WTC11 (cell line): ENCODE measurements around the gene KIR2DL3. TPM values are rescaled to one million over a fixed set of nuclear protein-coding genes. Genes with fewer than 3 reads are reported as not detected.

Experiments used
- ATAC-seq: fragments of 200-7000 bp; cut with Tn5 transposase; 2 replicates; pipeline ENCODE4 v1.10.0; 2021; ENCODE audit warnings: mild to moderate bottlenecking, moderate library complexity
- CTCF ChIA-PET: fragments of 300-600 bp; sonication (Branson Sonifier 250); formaldehyde crosslinking; loops from one replicate; lab custom pipeline; 2021; ENCODE audit warnings: antibody characterized with exemption; lab: Charles Lee
- POLR2A ChIA-PET: fragments of 350-600 bp; sonication (Branson Sonifier 250); formaldehyde crosslinking; loops from one replicate; lab custom pipeline; 2021; ENCODE audit warnings: antibody characterized with exemption; lab: Charles Lee
- DNase-seq: peaks from one replicate; pipeline ENCODE4 v3.0.0; 2021; ENCODE audit warnings: low spot score
- H3K27ac Mint-ChIP-seq: 2 replicates; pipeline ENCODE4 v1.8.0; 2021; ENCODE audit warnings: mixed read lengths
- H3K27me3 Mint-ChIP-seq: 2 replicates; pipeline ENCODE4 v1.8.0; 2021; ENCODE audit warnings: low read depth, mild to moderate bottlenecking, moderate library complexity, mixed read lengths
- H3K36me3 Mint-ChIP-seq: 2 replicates; pipeline ENCODE4 v1.8.0; 2021; ENCODE audit warnings: mixed read lengths
- H3K4me1 Mint-ChIP-seq: 2 replicates; pipeline ENCODE4 v1.8.0; 2022; ENCODE audit warnings: mixed read lengths
- H3K4me3 Mint-ChIP-seq: 2 replicates; pipeline ENCODE4 v1.8.0; 2021; ENCODE audit warnings: mild to moderate bottlenecking, moderate library complexity, mixed read lengths
- H3K9me3 Mint-ChIP-seq: 2 replicates; pipeline ENCODE4 v1.8.0; 2021; ENCODE audit warnings: mixed read lengths
- CBFB ChIP-seq: sonication (generic); formaldehyde crosslinking; IDR thresholded peaks from 2 replicates; pipeline ENCODE4 v1.8.1; 2022; ENCODE audit warnings: mild to moderate bottlenecking, low read depth, missing genetic modification reagents
- IRF2 ChIP-seq: sonication (generic); formaldehyde crosslinking; IDR thresholded peaks from 2 replicates; pipeline ENCODE4 v1.8.0; 2022; ENCODE audit warnings: low read depth, missing genetic modification reagents, borderline replicate concordance
- NR1H2 ChIP-seq: sonication (generic); formaldehyde crosslinking; IDR thresholded peaks from 2 replicates; pipeline ENCODE4 v1.9.0; 2021; ENCODE audit warnings: mild to moderate bottlenecking, moderate library complexity, missing genetic modification reagents
- NR2C2 ChIP-seq: sonication (generic); formaldehyde crosslinking; IDR thresholded peaks from 2 replicates; pipeline ENCODE4 v1.8.0; 2022; ENCODE audit warnings: mild to moderate bottlenecking, missing genetic modification reagents
- OVOL2 ChIP-seq: fragments of 250-450 bp; sonication (Bioruptor Pico); IDR thresholded peaks from 2 replicates; pipeline ENCODE4 v1.9.0; 2021; ENCODE audit warnings: mild to moderate bottlenecking, borderline replicate concordance
- SOX15 ChIP-seq: fragments of 250-450 bp; sonication (Bioruptor Pico); IDR thresholded peaks from 2 replicates; pipeline ENCODE4 v1.9.0; 2021; ENCODE audit warnings: mild to moderate bottlenecking
- TEAD1 ChIP-seq: sonication (generic); formaldehyde crosslinking; IDR thresholded peaks from 2 replicates; pipeline ENCODE4 v1.8.0; 2022; ENCODE audit warnings: mild to moderate bottlenecking, missing genetic modification reagents
- ZBTB21 ChIP-seq: sonication (generic); formaldehyde crosslinking; IDR thresholded peaks from 2 replicates; pipeline ENCODE4 v1.8.1; 2023; ENCODE audit warnings: mild to moderate bottlenecking, missing genetic modification reagents, borderline replicate concordance
- ZNF138 ChIP-seq: sonication (generic); formaldehyde crosslinking; conservative IDR thresholded peaks from 2 replicates; pipeline ENCODE4 v1.8.1; 2022; ENCODE audit warnings: mild to moderate bottlenecking, moderate library complexity, missing genetic modification reagents
- ZNF317 ChIP-seq: sonication (generic); formaldehyde crosslinking; IDR thresholded peaks from 2 replicates; pipeline ENCODE4 v1.8.1; 2023; ENCODE audit warnings: low read depth, mild to moderate bottlenecking, moderate library complexity, missing genetic modification reagents, borderline replicate concordance
- ZNF416 ChIP-seq: fragments of 250-450 bp; sonication (Bioruptor Pico); IDR thresholded peaks from 2 replicates; pipeline ENCODE4 v1.9.0; 2021; ENCODE audit warnings: mild to moderate bottlenecking, inconsistent platforms
- total RNA-seq: library from RNA; stranded (reverse); gene quantifications from 3 replicates; pipeline ENCODE4 v1.2.3, GENCODE V29; 2021
- TF ChIP-seq, protein P1 (sequence below): fragments of 200-600 bp; IDR thresholded peaks from 2 replicates; pipeline ENCODE4 v1.8.0; 2022; ENCODE audit warnings: antibody characterized with exemption
- TF ChIP-seq, protein P2 (sequence below): fragments of 250-450 bp; sonication (Bioruptor Pico); conservative IDR thresholded peaks from 2 replicates; pipeline ENCODE4 v1.9.0; 2021; ENCODE audit warnings: mild to moderate bottlenecking
- TF ChIP-seq, protein P3 (sequence below): fragments of 250-450 bp; sonication (Bioruptor Pico); IDR thresholded peaks from 2 replicates; pipeline ENCODE4 v1.9.0; 2021; ENCODE audit warnings: mild to moderate bottlenecking, borderline replicate concordance
- TF ChIP-seq, protein P4 (sequence below): sonication (generic); formaldehyde crosslinking; IDR thresholded peaks from 2 replicates; pipeline ENCODE4 v1.8.0; 2022; ENCODE audit warnings: mild to moderate bottlenecking, missing genetic modification reagents

Gene KIR2DL3
- total RNA-seq, 1 experiment from 2014 or later, result not detected

DNA sequence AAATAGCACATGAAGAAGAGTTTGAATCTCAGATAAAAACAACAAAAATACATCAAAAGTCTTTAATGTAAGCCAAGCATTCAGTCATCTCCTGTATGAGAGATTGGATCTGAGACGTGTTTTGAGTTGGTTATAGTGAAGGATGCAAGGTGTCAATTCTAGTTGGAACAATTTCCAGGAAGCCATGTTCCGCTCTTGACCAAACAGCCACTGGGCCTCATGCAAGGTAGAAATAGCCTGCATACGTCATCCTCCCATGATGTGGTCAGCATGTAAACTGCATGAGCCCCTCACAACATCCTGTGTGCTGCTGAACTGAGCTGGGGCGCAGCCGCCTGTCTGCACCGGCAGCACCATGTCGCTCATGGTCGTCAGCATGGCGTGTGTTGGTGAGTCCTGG lies 14.2 kb upstream of the KIR2DL3 start, which contains the start of gene KIR3DL3:
Gene KIR3DL3 (plus strand): TSS at position 301 of the 400 bp plus-strand sequence. CDS start 55 bp downstream, at position 356.
- TF ChIP-seq NR2C2 (CRISPR knock-in tag) (no peak), NR1H2 (CRISPR knock-in tag) (no peak), CBFB (CRISPR knock-in tag) (no peak), SOX15 (CRISPR knock-in tag) (no peak), IRF2 (CRISPR knock-in tag) (no peak), ZNF317 (CRISPR knock-in tag) (no peak), TEAD1 (CRISPR knock-in tag) (no peak)
- TF ChIP-seq, protein P1, sequence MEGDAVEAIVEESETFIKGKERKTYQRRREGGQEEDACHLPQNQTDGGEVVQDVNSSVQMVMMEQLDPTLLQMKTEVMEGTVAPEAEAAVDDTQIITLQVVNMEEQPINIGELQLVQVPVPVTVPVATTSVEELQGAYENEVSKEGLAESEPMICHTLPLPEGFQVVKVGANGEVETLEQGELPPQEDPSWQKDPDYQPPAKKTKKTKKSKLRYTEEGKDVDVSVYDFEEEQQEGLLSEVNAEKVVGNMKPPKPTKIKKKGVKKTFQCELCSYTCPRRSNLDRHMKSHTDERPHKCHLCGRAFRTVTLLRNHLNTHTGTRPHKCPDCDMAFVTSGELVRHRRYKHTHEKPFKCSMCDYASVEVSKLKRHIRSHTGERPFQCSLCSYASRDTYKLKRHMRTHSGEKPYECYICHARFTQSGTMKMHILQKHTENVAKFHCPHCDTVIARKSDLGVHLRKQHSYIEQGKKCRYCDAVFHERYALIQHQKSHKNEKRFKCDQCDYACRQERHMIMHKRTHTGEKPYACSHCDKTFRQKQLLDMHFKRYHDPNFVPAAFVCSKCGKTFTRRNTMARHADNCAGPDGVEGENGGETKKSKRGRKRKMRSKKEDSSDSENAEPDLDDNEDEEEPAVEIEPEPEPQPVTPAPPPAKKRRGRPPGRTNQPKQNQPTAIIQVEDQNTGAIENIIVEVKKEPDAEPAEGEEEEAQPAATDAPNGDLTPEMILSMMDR, result no peak
- TF ChIP-seq, protein P2, sequence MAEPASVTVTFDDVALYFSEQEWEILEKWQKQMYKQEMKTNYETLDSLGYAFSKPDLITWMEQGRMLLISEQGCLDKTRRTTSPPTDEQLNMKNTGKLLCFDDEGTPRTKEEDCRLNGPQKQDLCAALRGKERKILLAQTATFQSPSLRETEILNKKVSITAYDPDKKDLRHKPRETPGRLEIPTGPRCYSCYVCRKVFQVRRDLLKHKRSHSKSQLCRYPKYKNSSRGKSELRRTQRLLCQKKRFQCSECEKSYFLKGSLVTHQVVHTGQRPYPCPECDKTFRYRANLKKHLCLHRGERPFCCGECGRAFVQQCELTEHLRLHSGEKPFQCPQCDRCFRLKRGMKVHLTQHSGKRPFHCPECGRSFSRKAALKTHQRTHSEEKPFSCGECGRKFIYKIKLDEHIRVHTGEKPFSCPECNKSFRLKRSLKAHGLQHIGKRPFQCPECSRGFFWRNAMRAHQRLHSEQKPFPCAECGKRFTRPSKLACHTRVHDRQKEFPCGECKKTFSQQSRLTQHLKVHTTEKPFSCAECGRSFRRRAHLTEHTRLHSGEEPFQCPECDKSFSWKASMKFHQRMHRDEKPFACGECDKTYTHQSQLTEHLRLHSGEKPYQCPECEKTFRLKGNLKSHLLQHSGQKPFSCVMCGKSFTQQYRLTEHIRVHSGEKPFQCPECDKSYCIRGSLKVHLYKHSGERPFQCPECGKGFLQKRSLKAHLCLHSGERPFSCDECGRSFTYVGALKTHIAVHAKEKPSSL (CRISPR knock-in tag), result no peak
- Mint-ChIP-seq H3K4me3 (no peak within 1 kb of the TSS), H3K9me3 (peaks cover 96% of the 10 kb centered on the region), H3K27ac (no peak within 1 kb of the TSS), H3K27me3 (peaks cover 8% of the 10 kb centered on the region), H3K36me3 (peaks cover 79% of the 10 kb centered on the region), H3K4me1 (no peaks in the 10 kb centered on the region)
- ChIA-PET CTCF (no interaction called here), POLR2A (no interaction called here)
- DNase-seq (no peak), ATAC-seq (no peak)

DNA sequence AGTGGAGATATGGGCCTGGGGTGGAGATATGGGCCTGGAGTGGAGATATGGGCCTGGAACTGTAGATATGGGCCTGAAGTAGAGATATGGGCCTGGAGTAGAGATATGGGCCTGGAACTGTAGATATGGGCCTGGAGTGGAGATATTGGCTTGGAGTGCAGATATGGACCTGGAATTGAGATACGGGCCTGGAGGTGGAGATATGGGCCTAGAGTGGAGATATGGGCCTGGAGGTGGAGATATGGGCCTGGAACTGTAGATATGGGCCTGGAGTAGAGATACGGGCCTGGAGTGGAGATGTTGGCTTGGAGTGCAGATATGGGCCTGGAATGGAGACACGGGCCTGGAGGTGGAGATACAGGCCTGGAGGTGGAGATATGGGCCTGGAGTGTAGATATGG lies 13.7 kb upstream of the KIR2DL3 start:
- Mint-ChIP-seq H3K27me3 (peaks cover 8% of the 10 kb centered on the region), H3K27ac (no peak overlapping the region), H3K36me3 (peaks cover 74% of the 10 kb centered on the region), H3K9me3 (peaks cover 96% of the 10 kb centered on the region), H3K4me1 (no peaks in the 10 kb centered on the region), H3K4me3 (no peak overlapping the region)
- TF ChIP-seq NR1H2 (CRISPR knock-in tag) (no peak), ZBTB21 (CRISPR knock-in tag) (no peak), IRF2 (CRISPR knock-in tag) (no peak)
- TF ChIP-seq, protein P3, sequence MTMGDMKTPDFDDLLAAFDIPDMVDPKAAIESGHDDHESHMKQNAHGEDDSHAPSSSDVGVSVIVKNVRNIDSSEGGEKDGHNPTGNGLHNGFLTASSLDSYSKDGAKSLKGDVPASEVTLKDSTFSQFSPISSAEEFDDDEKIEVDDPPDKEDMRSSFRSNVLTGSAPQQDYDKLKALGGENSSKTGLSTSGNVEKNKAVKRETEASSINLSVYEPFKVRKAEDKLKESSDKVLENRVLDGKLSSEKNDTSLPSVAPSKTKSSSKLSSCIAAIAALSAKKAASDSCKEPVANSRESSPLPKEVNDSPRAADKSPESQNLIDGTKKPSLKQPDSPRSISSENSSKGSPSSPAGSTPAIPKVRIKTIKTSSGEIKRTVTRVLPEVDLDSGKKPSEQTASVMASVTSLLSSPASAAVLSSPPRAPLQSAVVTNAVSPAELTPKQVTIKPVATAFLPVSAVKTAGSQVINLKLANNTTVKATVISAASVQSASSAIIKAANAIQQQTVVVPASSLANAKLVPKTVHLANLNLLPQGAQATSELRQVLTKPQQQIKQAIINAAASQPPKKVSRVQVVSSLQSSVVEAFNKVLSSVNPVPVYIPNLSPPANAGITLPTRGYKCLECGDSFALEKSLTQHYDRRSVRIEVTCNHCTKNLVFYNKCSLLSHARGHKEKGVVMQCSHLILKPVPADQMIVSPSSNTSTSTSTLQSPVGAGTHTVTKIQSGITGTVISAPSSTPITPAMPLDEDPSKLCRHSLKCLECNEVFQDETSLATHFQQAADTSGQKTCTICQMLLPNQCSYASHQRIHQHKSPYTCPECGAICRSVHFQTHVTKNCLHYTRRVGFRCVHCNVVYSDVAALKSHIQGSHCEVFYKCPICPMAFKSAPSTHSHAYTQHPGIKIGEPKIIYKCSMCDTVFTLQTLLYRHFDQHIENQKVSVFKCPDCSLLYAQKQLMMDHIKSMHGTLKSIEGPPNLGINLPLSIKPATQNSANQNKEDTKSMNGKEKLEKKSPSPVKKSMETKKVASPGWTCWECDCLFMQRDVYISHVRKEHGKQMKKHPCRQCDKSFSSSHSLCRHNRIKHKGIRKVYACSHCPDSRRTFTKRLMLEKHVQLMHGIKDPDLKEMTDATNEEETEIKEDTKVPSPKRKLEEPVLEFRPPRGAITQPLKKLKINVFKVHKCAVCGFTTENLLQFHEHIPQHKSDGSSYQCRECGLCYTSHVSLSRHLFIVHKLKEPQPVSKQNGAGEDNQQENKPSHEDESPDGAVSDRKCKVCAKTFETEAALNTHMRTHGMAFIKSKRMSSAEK (CRISPR knock-in tag), result no peak
- ChIA-PET CTCF (no interaction called here), POLR2A (no interaction called here)
- ATAC-seq (no peak), DNase-seq (no peak)

DNA sequence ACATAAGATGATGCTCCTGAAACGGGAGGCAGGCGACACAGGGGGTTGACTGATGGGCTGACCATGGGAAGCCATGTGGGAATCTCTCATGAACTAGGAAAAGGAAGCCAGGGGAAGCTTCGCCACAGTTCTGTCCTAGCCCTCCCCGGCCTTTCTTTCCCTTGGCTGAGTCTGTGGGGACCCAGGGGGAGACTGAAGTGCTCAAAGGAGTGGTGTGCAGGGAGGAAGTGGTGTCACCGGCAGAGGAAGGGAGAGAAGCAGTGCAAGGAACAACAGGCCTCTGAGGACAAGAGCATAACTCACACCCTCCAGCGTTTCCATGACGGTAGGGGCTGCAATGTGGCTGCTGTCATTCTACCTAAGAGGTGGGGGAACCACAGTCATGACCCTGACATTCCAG lies 13.0 kb upstream of the KIR2DL3 start:
- ATAC-seq, result no peak
- TF ChIP-seq ZNF317 (CRISPR knock-in tag) (no peak), ZNF416 (no peak), SOX15 (CRISPR knock-in tag) (no peak), OVOL2 (no peak), ZNF138 (CRISPR knock-in tag) (no peak)
- TF ChIP-seq, protein P4, sequence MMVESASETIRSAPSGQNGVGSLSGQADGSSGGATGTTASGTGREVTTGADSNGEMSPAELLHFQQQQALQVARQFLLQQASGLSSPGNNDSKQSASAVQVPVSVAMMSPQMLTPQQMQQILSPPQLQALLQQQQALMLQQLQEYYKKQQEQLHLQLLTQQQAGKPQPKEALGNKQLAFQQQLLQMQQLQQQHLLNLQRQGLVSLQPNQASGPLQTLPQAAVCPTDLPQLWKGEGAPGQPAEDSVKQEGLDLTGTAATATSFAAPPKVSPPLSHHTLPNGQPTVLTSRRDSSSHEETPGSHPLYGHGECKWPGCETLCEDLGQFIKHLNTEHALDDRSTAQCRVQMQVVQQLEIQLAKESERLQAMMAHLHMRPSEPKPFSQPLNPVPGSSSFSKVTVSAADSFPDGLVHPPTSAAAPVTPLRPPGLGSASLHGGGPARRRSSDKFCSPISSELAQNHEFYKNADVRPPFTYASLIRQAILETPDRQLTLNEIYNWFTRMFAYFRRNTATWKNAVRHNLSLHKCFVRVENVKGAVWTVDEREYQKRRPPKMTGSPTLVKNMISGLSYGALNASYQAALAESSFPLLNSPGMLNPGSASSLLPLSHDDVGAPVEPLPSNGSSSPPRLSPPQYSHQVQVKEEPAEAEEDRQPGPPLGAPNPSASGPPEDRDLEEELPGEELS (CRISPR knock-in tag), result no peak
- CTCF ChIA-PET, result no interaction called here
- DNase-seq, result no peak
- Mint-ChIP-seq H3K4me3 (no peak overlapping the region), H3K4me1 (no peaks in the 10 kb centered on the region), H3K9me3 (peaks cover 94% of the 10 kb centered on the region), H3K36me3 (peaks cover 69% of the 10 kb centered on the region), H3K27ac (no peak overlapping the region), H3K27me3 (peaks cover 8% of the 10 kb centered on the region)
- POLR2A ChIA-PET, result no interaction called here
